Esophagus muscularis mucosa (tissue), 4 donors: Measurements from ENCODE around the gene KCNH1.

ENCODE experiments used
- EP300 ChIP-seq: sonication (generic); formaldehyde crosslinking; IDR thresholded peaks from one replicate; pipeline ENCODE4 v1.6.1; 2017; ENCODE audit warnings: antibody characterized with exemption
- POLR2A ChIP-seq: fragments of 450-650 bp; IDR thresholded peaks from one replicate; pipeline ENCODE4 v1.6.1; 2017; ENCODE audit warnings: antibody characterized with exemption, moderate library complexity, mild to moderate bottlenecking, low read depth
- TF ChIP-seq, protein P1 (sequence below), 3 experiments: fragments of 200-600 bp in 2 of 3; fragments of 450-650 bp in 1 of 3; sonication (generic) in 2 of 3; IDR thresholded peaks; one replicate each; pipeline ENCODE4 v1.5.1; 2017 to 2019; ENCODE audit warnings: antibody characterized with exemption in 3 of 3, mild to moderate bottlenecking in 2 of 3, moderate library complexity in 1 of 3

DNA sequence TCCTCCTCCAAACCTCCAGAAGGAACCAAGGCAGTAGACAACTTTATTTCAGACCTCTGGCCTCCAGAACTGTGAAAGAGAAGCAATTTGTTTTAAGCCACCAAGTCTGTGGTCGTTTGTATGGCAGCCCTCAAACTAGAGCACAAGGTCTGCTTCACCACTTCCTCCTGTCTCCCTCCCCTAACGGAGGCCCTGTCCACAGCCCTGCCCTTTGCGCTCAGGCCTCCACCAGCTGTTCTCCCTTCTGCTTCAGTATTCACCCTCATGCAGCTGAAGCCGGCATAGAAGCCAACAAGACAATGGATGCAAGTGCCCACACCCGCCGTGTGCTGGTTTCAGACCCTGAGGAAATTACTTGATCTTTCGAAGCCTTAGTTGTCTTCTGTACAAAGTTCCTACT is 441.2 kb downstream of the KCNH1 start:
- TF ChIP-seq, protein P1, sequence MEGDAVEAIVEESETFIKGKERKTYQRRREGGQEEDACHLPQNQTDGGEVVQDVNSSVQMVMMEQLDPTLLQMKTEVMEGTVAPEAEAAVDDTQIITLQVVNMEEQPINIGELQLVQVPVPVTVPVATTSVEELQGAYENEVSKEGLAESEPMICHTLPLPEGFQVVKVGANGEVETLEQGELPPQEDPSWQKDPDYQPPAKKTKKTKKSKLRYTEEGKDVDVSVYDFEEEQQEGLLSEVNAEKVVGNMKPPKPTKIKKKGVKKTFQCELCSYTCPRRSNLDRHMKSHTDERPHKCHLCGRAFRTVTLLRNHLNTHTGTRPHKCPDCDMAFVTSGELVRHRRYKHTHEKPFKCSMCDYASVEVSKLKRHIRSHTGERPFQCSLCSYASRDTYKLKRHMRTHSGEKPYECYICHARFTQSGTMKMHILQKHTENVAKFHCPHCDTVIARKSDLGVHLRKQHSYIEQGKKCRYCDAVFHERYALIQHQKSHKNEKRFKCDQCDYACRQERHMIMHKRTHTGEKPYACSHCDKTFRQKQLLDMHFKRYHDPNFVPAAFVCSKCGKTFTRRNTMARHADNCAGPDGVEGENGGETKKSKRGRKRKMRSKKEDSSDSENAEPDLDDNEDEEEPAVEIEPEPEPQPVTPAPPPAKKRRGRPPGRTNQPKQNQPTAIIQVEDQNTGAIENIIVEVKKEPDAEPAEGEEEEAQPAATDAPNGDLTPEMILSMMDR (IDR thresholded peaks at IDR 0.05): no peak
- TF ChIP-seq EP300: no peak
- TF ChIP-seq POLR2A: no peak
